HL-60/S4 treated with phorbol 12-myristate 13-acetate at 8.2 ng/mL for 4 days and 3 days (cell line): ENCODE measurements around the gene SLC7A5.
"Not testable (repeated sequence)": the region's sequence is repeated elsewhere in the genome, so short reads cannot be mapped to it uniquely, and the experiment has no call there.

Experiments used
- in situ Hi-C: fragments of 300-500 bp; cut with MboI; formaldehyde crosslinking; loops from 2 replicates; pipeline ENCODE4 v1.15.0; 2022; ENCODE audit warnings: low sequenced_read_pairs

SLC7A5 gene

DNA sequence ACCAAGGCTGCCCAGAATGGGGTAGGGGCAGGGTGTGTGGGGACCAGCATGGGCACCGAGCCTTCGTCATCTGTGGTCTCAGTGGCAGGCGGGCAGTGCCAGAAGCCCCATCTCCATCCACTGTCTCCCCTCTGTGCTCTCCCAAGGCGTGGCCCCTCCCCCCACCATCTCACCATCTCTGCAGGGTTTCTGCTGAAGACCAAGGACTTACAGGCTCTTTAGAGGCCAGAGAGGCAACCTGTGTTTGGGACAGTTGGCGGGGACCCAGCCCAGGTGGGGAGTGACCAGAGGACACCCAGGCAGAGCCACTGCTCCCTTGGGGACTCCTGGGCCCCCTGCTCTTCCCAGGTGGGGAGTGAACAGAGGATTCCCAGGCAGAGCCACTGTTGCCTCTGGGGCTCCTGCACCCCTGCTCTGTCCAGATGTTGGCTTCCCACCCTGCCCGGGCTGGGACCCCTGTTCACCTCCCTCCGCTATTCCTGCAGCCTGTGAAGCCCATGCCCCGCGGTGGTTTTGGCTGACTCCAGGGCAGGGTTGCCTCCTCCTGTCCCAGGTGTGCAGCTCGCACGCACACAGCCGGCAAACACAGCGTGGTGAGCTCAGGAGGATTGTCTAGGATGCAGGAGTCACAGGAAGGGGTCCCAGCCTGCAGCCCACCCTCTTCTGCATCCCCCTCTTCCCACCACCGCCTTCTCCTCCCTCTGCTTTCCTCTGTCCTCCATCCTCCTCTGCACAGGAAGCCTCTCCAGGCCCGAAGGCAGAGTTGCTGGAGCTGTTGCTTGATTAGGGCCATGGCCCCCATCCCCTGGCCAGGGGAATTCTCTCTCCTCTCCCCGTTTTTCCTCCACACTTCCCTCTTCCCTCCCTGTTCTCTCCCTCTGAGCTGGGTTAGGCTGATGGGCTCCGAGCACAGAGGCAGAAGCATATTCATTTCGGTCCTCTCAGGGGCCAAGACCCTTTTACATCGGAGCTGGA lies 45.0 kb downstream of the SLC7A5 start:
- in situ Hi-C loops = no loop called here

DNA sequence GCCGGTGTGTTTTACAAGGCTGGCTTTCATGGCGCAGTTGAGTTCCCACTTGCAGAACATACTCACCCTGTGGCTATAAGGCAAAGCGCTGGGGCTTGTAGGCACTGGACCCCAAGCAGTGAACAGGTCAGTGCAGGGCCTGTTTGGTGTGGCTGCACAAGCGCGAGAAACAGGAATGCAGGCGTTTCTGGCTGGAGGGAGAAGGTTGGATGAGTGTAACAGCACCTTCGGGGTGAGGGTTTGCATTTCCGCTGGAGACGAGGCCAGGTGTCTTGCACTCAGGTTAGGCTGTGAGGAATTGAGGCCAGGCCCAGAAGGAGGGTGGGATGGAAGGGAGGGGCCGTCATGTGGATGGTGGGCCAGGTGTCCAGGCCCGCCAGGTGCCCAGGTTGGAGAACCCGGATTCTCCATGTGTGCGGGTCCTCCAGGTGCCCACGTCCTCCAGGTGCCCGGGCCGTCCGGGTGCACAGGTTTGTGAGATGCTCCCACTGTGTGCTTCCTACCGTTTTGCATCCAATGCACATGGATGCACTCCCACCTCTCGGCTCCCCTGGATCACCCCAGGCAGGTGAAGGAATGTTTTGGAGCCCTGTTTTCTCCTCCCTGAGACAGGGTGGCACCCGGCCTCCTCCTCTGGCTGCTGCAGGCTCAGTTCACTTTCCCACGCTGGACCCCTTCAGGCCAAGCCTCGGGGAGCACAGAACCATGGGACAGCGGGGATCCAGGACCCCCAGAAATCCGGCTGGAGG lies 46.0 kb downstream of the SLC7A5 start:
- in situ Hi-C loops = no loop called here

DNA sequence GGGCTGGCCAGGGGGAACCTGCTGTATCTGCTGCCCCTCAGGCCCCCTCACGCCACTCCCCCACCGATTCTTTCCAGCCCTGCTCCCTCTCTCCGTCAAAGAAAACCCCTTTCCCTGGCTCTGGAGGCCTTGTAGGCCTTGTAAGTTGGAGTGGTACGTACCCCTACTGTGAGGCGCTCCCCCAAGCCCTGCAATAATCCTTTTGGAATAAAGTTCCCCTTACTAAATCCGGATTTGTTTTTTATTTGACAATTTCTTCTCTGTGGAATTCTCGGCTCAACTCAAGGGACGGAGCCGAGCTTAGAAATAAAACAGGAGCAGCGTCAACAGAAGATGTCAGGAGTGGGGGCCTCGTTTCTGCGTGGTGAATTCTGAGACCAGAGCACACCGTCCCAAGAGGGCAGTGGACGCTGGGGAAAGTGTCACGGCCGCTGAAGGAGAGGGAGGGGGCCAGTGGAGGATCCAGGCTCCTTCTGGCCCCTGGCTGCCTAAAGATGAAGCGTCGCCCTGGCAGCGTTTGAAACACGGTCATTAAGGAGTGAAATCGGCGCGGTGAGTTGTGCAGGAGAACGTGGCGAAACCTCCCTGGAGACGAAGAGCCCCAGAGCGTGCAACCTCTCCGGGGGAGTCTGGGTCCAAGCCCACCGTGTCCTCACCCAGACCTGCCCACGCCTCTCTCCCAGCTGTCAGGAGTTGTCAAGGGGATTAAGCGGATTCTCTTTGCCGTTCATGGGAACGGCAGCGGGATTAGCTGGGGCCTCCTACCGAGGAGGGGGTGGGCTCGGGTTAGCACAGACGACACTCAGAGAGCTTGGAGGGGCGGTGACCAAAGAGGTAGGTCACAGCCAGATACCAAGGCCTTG lies 47.0 kb downstream of the SLC7A5 start:
- in situ Hi-C loops = no loop called here

DNA sequence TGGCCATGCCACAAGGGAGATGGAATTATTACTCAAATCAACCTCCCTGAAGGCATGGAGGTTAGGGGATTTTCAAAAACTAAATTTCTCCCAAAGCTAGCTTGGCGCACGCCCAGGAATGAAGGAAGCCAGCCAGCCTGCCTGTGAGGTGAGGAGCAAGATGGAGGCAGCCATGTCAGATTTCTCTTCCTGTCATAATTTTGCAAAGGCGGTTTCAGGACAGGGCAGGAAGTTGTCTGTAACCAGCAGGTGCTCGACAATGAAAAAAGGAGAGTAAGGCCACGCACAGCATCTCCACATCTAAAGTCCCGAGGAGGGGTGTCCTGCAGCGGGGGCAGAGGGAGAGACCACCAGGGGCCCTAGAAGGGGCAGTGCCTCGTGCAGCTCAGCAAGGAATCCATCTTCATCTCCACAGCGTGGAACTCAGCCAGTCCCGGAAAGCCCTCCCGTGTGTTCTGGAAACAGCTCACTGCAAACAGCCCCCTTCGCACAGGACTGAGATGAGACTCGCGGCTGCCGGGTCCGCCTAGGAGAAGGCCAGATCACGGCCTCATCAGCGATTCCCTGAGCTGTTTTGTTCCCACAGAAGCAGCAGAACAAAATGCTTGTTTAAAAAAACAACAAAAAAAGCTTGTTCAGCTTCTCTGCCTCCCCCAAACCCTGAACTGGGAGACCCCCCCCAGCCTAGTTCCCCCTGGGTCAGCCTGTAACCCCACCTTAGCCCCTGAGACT lies 47.8 kb downstream of the SLC7A5 start:
- in situ Hi-C loops = no loop called here

DNA sequence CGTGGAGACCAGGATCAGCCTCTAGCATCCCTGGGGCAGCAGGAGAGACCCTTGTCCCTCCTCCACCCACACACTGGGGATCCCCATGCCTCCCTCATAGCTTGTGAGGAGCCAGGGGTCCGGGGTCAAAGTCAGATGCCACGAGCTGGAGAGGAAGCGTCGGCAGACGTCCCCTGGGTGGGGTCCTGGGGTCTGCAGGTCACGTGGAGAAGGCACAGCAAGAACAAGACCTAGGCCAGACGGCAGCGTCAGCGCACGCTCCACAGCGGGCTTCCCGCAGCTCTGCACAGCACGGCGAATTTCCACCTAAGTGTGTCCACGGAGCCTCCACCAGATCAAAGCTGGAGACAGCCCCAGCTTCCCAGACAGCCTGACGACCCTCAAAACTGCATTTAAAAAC lies 49.3 kb downstream of the SLC7A5 start:
- in situ Hi-C loops = no loop called here

DNA sequence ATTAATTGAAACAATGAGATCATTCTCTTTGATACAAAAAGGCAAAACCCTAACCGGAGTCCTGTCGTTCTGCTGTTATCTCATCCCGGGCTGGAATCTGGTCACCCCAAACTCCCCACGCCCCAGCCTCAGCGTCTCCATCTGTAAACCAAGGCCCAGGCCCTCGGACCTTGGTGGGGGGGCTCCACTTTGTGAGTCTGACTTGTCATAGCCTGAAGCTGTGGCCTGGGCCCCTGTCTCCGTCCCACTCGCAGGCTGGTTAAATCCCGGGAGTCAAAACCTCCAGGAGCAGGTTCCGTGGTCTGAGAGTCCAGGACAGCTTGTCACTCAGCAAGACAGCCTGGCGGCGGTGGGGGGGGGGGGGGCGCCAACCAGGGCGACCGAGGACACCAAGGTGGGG lies 50.0 kb downstream of the SLC7A5 start:
- in situ Hi-C loops = no loop called here

DNA sequence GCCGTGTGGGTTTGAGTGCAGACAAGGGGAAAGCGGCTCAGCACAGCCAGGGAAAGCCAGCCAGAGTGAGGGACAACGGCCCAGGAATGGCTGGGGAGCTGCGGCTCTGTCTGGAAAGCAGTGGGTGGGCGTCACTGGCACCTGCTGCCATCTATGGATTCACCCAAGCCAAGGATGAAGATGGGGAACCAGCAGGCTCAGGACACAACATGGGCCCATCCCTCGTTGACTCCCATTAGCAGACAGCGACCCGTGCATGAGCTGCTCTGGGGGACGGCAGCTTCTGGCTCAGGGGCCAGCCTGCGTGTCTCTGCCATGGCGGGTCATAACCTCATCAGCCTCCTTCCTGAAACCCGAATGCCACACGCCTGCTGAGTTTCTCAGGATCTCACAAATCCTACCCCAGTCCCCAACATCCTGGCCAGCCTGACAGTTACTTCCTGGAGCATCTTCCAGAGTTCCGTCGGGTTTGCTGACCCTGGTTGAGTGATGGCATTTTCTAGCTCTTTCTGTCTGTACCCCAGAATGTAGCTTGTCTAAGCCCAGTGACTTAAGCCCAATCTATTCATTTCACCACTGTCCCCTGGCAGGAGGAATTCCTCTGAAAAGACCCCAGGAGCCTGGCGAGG lies 50.7 kb downstream of the SLC7A5 start:
- in situ Hi-C loops = no loop called here

DNA sequence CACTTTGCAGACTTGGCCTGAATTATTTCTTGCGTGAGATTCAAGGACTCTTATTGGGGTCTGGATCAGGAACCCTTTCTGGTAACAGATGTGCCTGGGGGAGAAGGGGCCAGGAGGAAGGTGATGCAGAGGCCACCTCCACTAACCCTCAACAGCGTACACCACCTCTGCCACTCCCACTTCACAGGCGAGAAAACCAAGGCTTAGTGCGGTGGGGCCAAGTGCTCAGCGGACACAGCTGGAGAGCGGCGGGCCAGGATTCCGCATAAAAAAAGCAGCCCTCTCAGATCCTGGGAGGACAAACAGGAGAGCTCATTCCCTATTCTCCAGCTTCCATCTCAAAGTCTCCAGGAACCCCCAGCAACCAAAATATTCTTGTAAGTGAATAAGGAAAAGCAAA lies 51.4 kb downstream of the SLC7A5 start:
- in situ Hi-C loops = no loop called here

DNA sequence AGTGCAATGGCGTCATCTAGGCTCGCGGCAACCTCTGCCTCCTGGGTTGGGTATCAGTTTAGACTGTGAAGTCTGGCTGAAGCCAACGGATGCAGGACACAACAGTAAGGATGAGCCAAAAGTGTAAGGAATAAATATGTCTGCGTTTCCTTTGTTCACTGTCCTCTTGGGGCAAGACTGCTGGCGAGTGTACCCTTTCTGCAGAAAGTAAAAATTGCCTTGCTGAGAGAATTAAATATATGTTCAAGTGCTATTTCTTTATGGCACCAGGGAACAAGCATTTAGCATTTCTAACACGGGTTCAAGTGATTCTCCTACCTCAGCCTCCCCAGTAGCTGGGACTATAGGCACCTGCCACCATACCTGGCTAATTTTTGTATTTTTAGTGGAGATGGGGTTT lies 51.9 kb downstream of the SLC7A5 start:
- in situ Hi-C loops = not testable (repeated sequence)

DNA sequence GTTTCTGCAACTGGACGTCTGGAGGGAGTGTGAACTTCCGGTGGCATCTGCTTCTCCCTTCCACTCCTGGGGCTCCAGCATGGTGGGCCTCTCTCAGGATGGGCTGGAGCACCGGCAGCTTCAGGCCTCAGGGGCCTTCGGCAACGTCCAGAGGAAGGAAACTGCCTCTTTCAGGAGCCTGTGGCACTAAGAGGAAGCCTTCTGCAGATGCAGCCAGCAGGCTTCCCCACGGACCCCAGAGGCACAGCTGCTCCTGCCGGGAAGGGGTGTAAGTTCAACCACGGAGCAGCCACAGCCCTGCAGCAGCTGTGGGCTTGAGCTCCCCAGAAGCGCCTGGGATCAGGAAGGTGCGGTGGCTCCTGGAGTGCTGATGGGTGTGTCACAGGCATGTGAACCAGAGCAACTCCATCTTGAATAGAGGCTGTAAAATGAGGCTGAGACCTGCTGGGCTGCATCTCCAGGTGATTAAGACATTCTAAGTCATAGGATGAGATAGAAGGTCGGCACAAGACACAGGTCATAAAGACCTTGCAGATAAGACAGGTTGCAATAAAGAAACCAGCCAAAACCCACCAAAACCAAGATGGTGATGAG lies 52.7 kb downstream of the SLC7A5 start:
- in situ Hi-C loops = no loop called here

DNA sequence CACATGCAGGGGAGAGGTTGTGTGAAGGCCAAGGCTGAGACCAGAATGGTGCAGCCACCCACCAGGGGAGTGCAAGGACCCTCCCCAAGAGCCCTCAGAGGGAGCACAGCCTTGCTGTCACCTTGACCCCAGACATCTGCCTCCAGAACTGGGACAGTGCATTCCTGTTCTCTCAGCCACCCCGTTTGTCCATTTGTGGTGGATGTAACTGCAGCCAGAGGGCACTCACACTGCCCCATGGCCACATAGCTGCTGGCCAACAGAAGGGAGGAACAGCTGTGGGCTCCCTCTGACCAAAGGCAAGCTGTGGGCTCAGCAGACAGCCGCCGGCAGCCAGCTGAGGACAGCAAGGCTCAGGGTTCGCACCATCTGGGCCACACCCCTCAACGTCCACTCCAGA lies 53.7 kb downstream of the SLC7A5 start:
- in situ Hi-C loops = no loop called here

DNA sequence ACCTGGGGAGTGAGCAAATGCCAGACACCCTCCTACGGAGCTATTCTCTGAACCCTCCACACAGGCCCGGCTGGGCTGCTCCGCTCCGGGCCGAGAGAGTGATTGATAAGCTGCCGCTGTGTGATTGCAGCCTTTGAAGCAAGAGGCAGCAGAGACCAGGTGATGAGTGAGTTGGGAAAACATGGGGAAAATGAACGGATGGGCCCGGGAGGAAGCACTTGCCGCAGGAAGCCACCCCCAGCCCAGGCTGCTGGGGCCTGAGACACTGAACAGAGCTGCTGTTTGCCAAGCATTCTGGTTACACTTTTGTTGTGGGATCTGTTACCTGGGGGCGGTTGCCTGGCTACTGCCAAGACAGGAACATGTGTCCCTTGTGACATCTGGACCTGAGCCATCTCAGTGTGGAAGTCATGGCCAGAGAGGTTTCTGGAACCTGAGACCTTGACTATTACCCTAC lies 57.1 kb downstream of the SLC7A5 start:
- in situ Hi-C loops = no loop called here

DNA sequence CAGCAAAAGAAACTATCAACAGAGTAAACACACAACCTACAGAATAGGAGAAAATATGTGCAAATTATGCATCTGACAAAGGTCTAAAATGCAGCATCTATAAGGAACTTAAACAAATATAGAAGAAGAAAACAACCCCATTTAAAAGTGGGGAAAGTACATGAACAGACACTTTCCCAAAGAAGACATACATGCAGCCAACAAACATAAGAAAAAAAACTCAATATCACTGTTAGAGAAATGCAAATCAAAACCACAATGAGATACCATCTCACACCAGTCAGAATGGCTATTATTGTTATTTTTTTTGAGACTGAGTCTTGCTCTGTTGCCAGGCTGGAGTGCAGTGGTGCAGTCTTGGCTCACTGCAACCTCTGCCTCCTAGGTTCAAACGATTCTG lies 57.9 kb downstream of the SLC7A5 start:
- in situ Hi-C loops = not testable (repeated sequence)

DNA sequence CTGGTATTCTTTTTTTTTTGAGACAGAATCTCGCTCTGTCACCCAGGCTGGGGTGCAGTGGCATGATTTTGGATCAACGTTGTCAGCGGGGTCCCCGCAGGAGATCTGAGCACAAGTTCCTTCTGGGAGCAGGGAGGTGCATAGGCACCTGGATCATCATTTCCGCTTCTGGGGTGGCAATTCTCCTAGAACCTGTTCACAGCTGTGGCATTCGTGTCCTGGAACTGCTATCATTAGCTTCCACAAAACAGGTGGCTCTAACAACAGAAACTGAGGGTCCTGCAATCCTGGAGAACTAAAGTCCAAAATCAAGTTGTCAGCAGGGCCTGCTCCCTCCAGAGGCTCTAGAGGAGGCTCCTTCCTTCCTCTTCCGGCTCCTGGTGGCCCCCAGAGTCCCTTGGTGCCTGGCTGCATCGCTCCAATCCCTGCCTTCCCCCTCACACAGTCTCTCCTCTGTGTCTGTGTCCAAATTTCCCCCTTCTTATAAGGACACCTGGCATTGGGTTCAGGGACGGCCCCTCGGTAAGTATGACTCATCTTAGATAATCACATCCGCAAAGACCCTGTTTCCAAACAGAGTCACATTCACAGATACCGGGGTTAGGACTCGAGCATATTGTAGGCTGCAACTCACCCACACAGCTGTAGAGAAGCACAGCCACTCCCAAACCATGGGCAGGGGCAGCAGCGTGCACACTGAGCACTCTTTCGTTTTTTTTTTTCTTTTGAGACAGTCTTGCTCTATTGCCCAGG lies 60.0 kb downstream of the SLC7A5 start:
- in situ Hi-C loops = no loop called here

DNA sequence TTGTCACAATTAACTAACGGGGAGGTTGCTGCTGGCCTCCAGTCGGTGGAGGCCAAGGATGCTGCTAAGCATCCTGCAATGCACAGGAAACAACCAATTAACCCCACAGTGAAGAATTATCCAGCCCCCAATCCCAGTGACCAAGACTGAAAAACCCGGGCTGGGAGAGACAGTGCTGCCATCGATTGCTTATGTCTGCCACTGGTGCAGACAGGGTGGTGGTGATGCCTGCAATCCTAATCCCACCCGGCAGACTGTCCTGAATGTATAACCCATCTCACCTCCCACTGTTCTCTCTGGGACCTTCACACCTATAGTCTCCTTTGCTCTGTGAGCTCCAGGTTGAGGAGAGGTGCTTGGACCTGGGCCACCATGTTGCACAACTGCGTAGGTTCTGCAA lies 61.2 kb downstream of the SLC7A5 start:
- in situ Hi-C loops = no loop called here

DNA sequence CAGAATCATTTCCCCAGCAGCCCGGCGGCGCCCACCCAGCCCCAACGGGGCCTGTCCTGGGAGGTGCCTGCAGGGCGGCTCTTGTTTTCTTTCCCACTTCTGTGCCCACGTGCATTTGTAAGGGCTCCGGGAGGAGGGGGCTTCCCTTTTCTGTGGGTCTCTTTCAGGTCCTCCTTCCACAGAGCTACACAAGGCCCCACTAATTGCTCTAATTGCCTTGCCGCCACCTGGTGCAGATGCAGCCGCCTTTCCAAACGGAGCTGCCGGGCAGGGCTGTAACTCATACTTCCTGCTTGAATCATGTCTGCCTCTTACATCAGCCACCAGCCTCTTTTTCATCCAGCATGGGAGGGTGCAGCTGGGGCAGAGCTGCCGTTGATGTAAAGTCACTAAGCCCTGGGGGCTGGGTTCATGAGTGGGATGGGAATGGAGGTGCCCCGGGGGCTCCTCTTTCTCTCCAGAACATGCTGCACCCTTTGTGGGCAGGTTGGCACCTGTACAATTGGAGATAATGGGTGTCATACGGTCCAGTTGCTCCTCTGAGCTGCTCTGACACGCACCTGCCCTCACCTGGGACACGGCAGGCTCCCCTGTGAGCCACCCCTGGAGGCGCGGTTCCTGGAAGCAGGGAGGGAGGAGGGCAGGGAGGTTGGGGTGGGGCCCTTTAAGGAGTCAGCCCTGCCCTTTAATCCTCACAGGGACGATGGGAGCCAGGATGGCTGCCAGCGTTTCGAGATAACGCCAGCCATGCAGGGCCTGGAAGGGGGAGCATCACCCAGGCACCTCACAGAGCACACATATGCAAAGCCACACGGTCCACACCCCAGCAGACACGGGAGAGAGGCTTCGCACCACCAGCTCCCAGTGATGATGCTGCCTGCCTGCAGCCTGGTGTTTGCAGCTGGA lies 62.4 kb downstream of the SLC7A5 start:
- in situ Hi-C loops = no loop called here

DNA sequence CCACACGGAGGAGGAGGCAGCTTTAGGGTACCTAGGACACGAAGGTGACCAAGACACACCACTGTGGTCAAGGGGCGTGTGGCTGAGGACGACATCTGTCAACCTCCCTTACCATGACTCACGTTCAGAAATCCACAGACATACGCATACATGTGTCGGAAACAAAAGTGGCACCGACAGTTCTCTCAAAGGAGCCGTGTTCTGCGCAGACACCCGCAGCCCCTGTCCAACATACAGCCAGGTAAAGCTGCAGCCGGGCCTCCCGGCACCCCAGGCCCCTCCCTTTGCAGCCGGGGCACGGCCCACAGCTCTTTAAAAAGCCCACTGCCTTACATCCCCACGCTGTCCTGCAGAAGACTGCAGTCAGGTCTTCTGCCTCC lies 63.1 kb downstream of the SLC7A5 start:
- in situ Hi-C loops = no loop called here

DNA sequence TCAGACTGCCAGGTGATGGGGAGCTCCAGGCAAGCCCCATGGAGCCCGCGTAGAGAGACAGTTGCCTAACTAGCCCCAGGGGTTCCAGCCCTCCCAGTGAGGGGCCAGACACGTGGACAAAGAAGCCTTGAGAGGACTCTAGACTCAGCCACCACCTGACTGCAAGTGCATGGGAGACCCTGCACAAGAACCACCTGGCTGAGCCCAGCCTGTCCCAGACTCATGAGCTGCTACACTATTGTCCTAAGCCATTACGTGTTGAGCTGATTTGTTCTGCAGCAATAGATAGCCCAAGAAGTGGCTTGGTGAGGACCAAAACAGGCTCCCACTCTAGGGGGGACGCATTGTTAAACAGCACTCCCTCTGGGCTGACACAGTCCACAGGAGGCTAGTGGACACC lies 65.9 kb downstream of the SLC7A5 start:
- in situ Hi-C loops = no loop called here
